ENCODE data around the gene EPC2. TPM values are rescaled to one million over a fixed set of nuclear protein-coding genes. Genes with fewer than 3 reads are reported as not detected.

Gene EPC2
- total and polyA plus RNA-seq, 4 donors, result 7.0 to 65.3 (median 20.8) TPM

- Histone ChIP-seq H3K4me3 (no peak overlapping the region), H3K36me3 (ENCODE audit: control insufficient read depth in 4 of 4, insufficient read depth in 4 of 4, low read length in 4 of 4) (peaks cover 0 to 4% (median 0%) of the 10 kb centered on the region in 4 donors), H3K9me3 (ENCODE audit: control insufficient read depth in 4 of 4, insufficient read depth in 3 of 4, low read length in 3 of 4) (no peaks in the 10 kb centered on the region), H3K27me3 (ENCODE audit: control insufficient read depth in 3 of 3, insufficient read depth in 3 of 3, low read length in 2 of 3) (peaks cover 0 to 2% (median 0%) of the 10 kb centered on the region in 3 donors), H3K27ac (ENCODE audit: low read depth in 1 of 2, low read length in 1 of 2) (no peak overlapping the region), H3K4me1 (ENCODE audit: control insufficient read depth in 5 of 5, insufficient read depth in 5 of 5, low read length in 5 of 5) (peaks cover 0 to 11% (median 5%) of the 10 kb centered on the region in 5 donors), H3K9ac (ENCODE audit: insufficient read depth in 1 of 2, low read length in 2 of 2) (no peak overlapping the region)
- no peak for DNase-seq
- no peak for ATAC-seq (ENCODE audit: insufficient read depth, low FRiP score)
- WGBS, 2 donors, result 70 to 72% methylated on average over 2 of the region's 2 CpGs
- TF ChIP-seq CTCF (IDR thresholded peaks at IDR 0.05; ENCODE audit: control extremely low read depth, extremely low read depth), result no peak
Observed at GRCh38 chr2:148642112-148642744, 2.3 kb upstream of the EPC2 start.

- Histone ChIP-seq H3K4me1 (ENCODE audit: control insufficient read depth in 5 of 5, insufficient read depth in 5 of 5, low read length in 5 of 5) (peaks cover 0 to 11% (median 5%) of the 10 kb centered on the region in 5 donors), H3K27me3 (ENCODE audit: control insufficient read depth in 3 of 3, insufficient read depth in 3 of 3, low read length in 2 of 3) (peaks cover 0 to 2% (median 0%) of the 10 kb centered on the region in 3 donors), H3K27ac (ENCODE audit: low read depth in 1 of 2, low read length in 1 of 2) (no peak overlapping the region), H3K9me3 (ENCODE audit: control insufficient read depth in 4 of 4, insufficient read depth in 3 of 4, low read length in 3 of 4) (no peaks in the 10 kb centered on the region), H3K36me3 (ENCODE audit: control insufficient read depth in 4 of 4, insufficient read depth in 4 of 4, low read length in 4 of 4) (peaks cover 0 to 4% (median 0%) of the 10 kb centered on the region in 4 donors), H3K4me3 (no peak overlapping the region), H3K9ac (ENCODE audit: insufficient read depth in 1 of 2, low read length in 2 of 2) (no peak overlapping the region)
- DNase-seq (peak in 1 of 3 donors; percentile 34), ATAC-seq (ENCODE audit: insufficient read depth, low FRiP score) (no peak)
- 30 to 42% methylated on average over 3 of the region's 3 CpGs for WGBS, 2 donors
- no peak for TF ChIP-seq CTCF (IDR thresholded peaks at IDR 0.05; ENCODE audit: control extremely low read depth, extremely low read depth)
Observed at GRCh38 chr2:148642891-148643416, 1.6 kb upstream of the EPC2 start.

GRCh38 chr2:148643421-148643820 lies 1.1 kb upstream of the EPC2 start:
- Histone ChIP-seq H3K27ac (ENCODE audit: low read depth in 1 of 2, low read length in 1 of 2) (no peak overlapping the region), H3K9ac (ENCODE audit: insufficient read depth in 1 of 2, low read length in 2 of 2) (no peak overlapping the region), H3K4me3 (no peak overlapping the region), H3K27me3 (ENCODE audit: control insufficient read depth in 3 of 3, insufficient read depth in 3 of 3, low read length in 2 of 3) (peaks cover 0 to 2% (median 0%) of the 10 kb centered on the region in 3 donors), H3K36me3 (ENCODE audit: control insufficient read depth in 4 of 4, insufficient read depth in 4 of 4, low read length in 4 of 4) (peaks cover 0 to 4% (median 0%) of the 10 kb centered on the region in 4 donors), H3K4me1 (ENCODE audit: control insufficient read depth in 5 of 5, insufficient read depth in 5 of 5, low read length in 5 of 5) (peaks cover 0 to 12% (median 5%) of the 10 kb centered on the region in 5 donors), H3K9me3 (ENCODE audit: control insufficient read depth in 4 of 4, insufficient read depth in 3 of 4, low read length in 3 of 4) (no peaks in the 10 kb centered on the region)
- ATAC-seq (ENCODE audit: insufficient read depth, low FRiP score) (no peak), DNase-seq (no peak)
- no peak for TF ChIP-seq CTCF (IDR thresholded peaks at IDR 0.05; ENCODE audit: control extremely low read depth, extremely low read depth)
- 14 to 30% methylated on average over 5 of the region's 5 CpGs for WGBS, 2 donors

Measured in lung (tissue), 12 donors.